H1 (cell line): ENCODE measurements around the gene WDR48. TPM values are rescaled to one million over a fixed set of nuclear protein-coding genes. Genes with fewer than 3 reads are reported as not detected.

Source experiments
- CTCF ChIA-PET: fragments of 300-600 bp; sonication (Branson Sonifier 250); formaldehyde crosslinking; loops from one replicate; lab custom pipeline; 2021; ENCODE audit not compliant: partially characterized antibody; lab: Charles Lee
- POLR2A ChIA-PET: fragments of 300-600 bp; sonication (Branson Sonifier 250); formaldehyde crosslinking; loops from one replicate; lab custom pipeline; 2021; ENCODE audit warnings: inconsistent platforms; ENCODE audit not compliant: partially characterized antibody; lab: Charles Lee
- DNase-seq, 2 experiments: peaks; one replicate each; pipeline versions ENCODE4 v3.0.0 to v3.0.0-alpha.2; 2010 to 2022; ENCODE audit warnings: low spot score in 2 of 2, low read depth in 1 of 2, mixed read lengths in 1 of 2
- FAIRE-seq: peaks from 2 replicates; lab custom pipeline; 2011; peaks lifted over from hg19 to GRCh38; lab: Jason Lieb, UNC
- H2AFZ ChIP-seq: 2 replicates; pipeline ENCODE4 v1.8.1; 2012; ENCODE audit warnings: low read length, inconsistent platforms
- H2AK5ac ChIP-seq: 2 replicates; pipeline ENCODE4 v1.6.1; 2013; ENCODE audit warnings: low read depth, low read length
- H2BK120ac ChIP-seq: replicated peaks from 2 replicates; pipeline ENCODE3; 2013; ENCODE audit warnings: low read depth, low read length, inconsistent platforms
- H2BK12ac ChIP-seq: 2 replicates; pipeline ENCODE4 v1.6.1; 2013; ENCODE audit warnings: low read depth, low read length
- H2BK15ac ChIP-seq: 2 replicates; pipeline ENCODE4 v1.6.1; 2013; ENCODE audit warnings: low read length
- H2BK20ac ChIP-seq: 2 replicates; pipeline ENCODE4 v1.6.1; 2013; ENCODE audit warnings: low read length
- H2BK5ac ChIP-seq: 2 replicates; pipeline ENCODE4 v1.6.1; 2013; ENCODE audit warnings: low read depth, low read length
- H3K14ac ChIP-seq: 2 replicates; pipeline ENCODE4 v1.6.1; 2013; ENCODE audit warnings: inconsistent platforms; ENCODE audit not compliant: insufficient read length
- H3K18ac ChIP-seq: 2 replicates; pipeline ENCODE4 v1.6.1; 2013; ENCODE audit warnings: low read length; ENCODE audit errors: extremely low read depth
- H3K23ac ChIP-seq: 2 replicates; pipeline ENCODE4 v1.6.1; 2013; ENCODE audit warnings: inconsistent platforms; ENCODE audit not compliant: insufficient read length
- H3K23me2 ChIP-seq: 2 replicates; pipeline ENCODE4 v1.6.1; 2013; ENCODE audit warnings: low read depth, low read length
- H3K27ac ChIP-seq: 2 replicates; pipeline ENCODE4 v1.6.1; 2011; ENCODE audit warnings: low read depth, low read length, inconsistent platforms
- H3K27me3 ChIP-seq, 4 experiments: replicated peaks in 1 of 4; 1 replicate in 1 of 4; 2 replicates in 3 of 4; pipeline versions ENCODE4 v1.6.1 to v1.8.1; 2011 to 2013; ENCODE audit warnings: low read length in 3 of 4, mild to moderate bottlenecking in 3 of 4, inconsistent platforms in 2 of 4, mixed read lengths in 2 of 4, moderate library complexity in 1 of 4; ENCODE audit not compliant: control insufficient read depth in 3 of 4, insufficient read depth in 3 of 4; ENCODE audit errors: extremely low read depth in 1 of 4
- H3K36me3 ChIP-seq, 4 experiments: 2 replicates each; pipeline versions ENCODE4 v1.6.1 to v1.8.1; 2011 to 2013; ENCODE audit warnings: mild to moderate bottlenecking in 4 of 4, low read length in 3 of 4, moderate library complexity in 2 of 4, control low read depth in 1 of 4, inconsistent platforms in 1 of 4; ENCODE audit not compliant: insufficient read depth in 4 of 4, control insufficient read depth in 2 of 4
- H3K4ac ChIP-seq: replicated peaks from 2 replicates; pipeline ENCODE3; 2013; ENCODE audit warnings: low read length, low read depth, mixed read lengths, inconsistent platforms; ENCODE audit not compliant: insufficient read length
- H3K4me1 ChIP-seq, 4 experiments: replicated peaks in 1 of 4; 1 replicate in 1 of 4; 2 replicates in 3 of 4; pipeline versions ENCODE4 v1.6.1 to v1.8.1; 2011 to 2013; ENCODE audit warnings: low read length in 3 of 4, inconsistent platforms in 2 of 4, mixed read lengths in 1 of 4; ENCODE audit not compliant: insufficient read depth in 4 of 4, control insufficient read depth in 3 of 4
- H3K4me2 ChIP-seq, 2 experiments: 2 replicates each; pipeline versions ENCODE4 v1.6.1 to v1.8.1; 2011 to 2013; ENCODE audit warnings: low read depth in 2 of 2, low read length in 2 of 2, control low read depth in 1 of 2, inconsistent platforms in 1 of 2, mild to moderate bottlenecking in 1 of 2; ENCODE audit not compliant: insufficient read depth in 1 of 2
- H3K4me3 ChIP-seq, 4 experiments: fragments of 200-600, 300-600 bp in 1 of 4; sonication (generic), shearing (Covaris generic), sonication (Bioruptor Twin) in 1 of 4; 2 replicates each; pipeline versions ENCODE4 v1.5.1 to v1.8.1; 2011 to 2016; ENCODE audit warnings: low read length in 4 of 4, low read depth in 3 of 4, control low read depth in 2 of 4, inconsistent platforms in 2 of 4, mild to moderate bottlenecking in 2 of 4, mixed read lengths in 1 of 4, moderate library complexity in 1 of 4; ENCODE audit not compliant: insufficient read depth in 2 of 4; ENCODE audit errors: extremely low read depth in 1 of 4
- H3K56ac ChIP-seq: replicated peaks from 2 replicates; pipeline ENCODE3; 2013; ENCODE audit warnings: low read depth, mild to moderate bottlenecking, mixed read lengths, low read length, inconsistent platforms; ENCODE audit not compliant: insufficient read length
- H3K79me1 ChIP-seq: 2 replicates; pipeline ENCODE4 v1.6.1; 2013; ENCODE audit warnings: low read depth, low read length, control low read depth
- H3K79me2 ChIP-seq, 2 experiments: 2 replicates each; pipeline versions ENCODE4 v1.6.1 to v1.8.1; 2012 to 2013; ENCODE audit warnings: low read length in 2 of 2, mild to moderate bottlenecking in 2 of 2, inconsistent platforms in 1 of 2; ENCODE audit not compliant: insufficient read depth in 2 of 2, control insufficient read depth in 1 of 2
- H3K9ac ChIP-seq, 4 experiments: replicated peaks in 1 of 4; 1 replicate in 1 of 4; 2 replicates in 3 of 4; pipeline versions ENCODE4 v1.6.1 to v1.8.1; 2011 to 2013; ENCODE audit warnings: low read depth in 3 of 4, low read length in 3 of 4, control low read depth in 2 of 4, mild to moderate bottlenecking in 2 of 4, moderate library complexity in 2 of 4, inconsistent platforms in 1 of 4; ENCODE audit errors: extremely low read depth in 1 of 4
- H3K9me3 ChIP-seq, 2 experiments: 2 replicates each; pipeline versions ENCODE4 v1.6.1 to v1.8.1; 2012 to 2013; ENCODE audit warnings: mild to moderate bottlenecking in 2 of 2, moderate library complexity in 2 of 2, control low read depth in 1 of 2, inconsistent platforms in 1 of 2, low read depth in 1 of 2, low read length in 1 of 2, mixed read lengths in 1 of 2; ENCODE audit not compliant: insufficient read depth in 2 of 2
- H4K20me1 ChIP-seq, 2 experiments: replicated peaks in 1 of 2; 2 replicates each; pipeline versions ENCODE3 to v1.8.1; 2011 to 2013; ENCODE audit warnings: inconsistent platforms in 2 of 2, low read length in 2 of 2, mild to moderate bottlenecking in 1 of 2; ENCODE audit not compliant: insufficient read depth in 2 of 2, control insufficient read depth in 1 of 2
- H4K5ac ChIP-seq: 2 replicates; pipeline ENCODE4 v1.6.1; 2013; ENCODE audit warnings: low read length, low read depth, mixed read lengths, inconsistent platforms; ENCODE audit not compliant: insufficient read length
- H4K8ac ChIP-seq: 2 replicates; pipeline ENCODE4 v1.8.0; 2013; ENCODE audit warnings: mild to moderate bottlenecking, moderate library complexity, low read length, inconsistent platforms; ENCODE audit not compliant: insufficient read depth; ENCODE audit errors: extremely low read depth
- H4K91ac ChIP-seq: replicated peaks from 2 replicates; pipeline ENCODE3; 2013; ENCODE audit warnings: low read length, mixed read lengths, inconsistent platforms; ENCODE audit not compliant: insufficient read length
- ASH2L ChIP-seq: fragments of 200-600, 300-600 bp; sonication (generic); IDR thresholded peaks from one replicate; pipeline ENCODE4 v1.7.1; 2017; ENCODE audit warnings: low read length
- BCL11A ChIP-seq, 2 experiments: IDR thresholded peaks; one replicate each; pipeline ENCODE4 v1.6.1; 2011; ENCODE audit warnings: low read depth in 2 of 2, low read length in 2 of 2, mild to moderate bottlenecking in 2 of 2
- CBX5 ChIP-seq: fragments of 300-800, 300-1000 bp; sonication (generic); IDR thresholded peaks from 2 replicates; pipeline ENCODE4 v1.7.1; 2016; ENCODE audit warnings: antibody characterized with exemption, low read length, low read depth
- CEBPB ChIP-seq: IDR thresholded peaks from 2 replicates; pipeline ENCODE4 v1.6.1; 2012; ENCODE audit warnings: low read depth, low read length
- CHD2 ChIP-seq: IDR thresholded peaks from 2 replicates; pipeline ENCODE4 v1.6.1; 2012; ENCODE audit warnings: low read length, improper control_type of control experiment
- CREB1 ChIP-seq: IDR thresholded peaks from 2 replicates; pipeline ENCODE4 v1.6.1; 2012; ENCODE audit warnings: inconsistent platforms
- EGR1 ChIP-seq: IDR thresholded peaks from 2 replicates; pipeline ENCODE4 v1.6.1; 2011; ENCODE audit warnings: low read depth, low read length, borderline replicate concordance
- EP300 ChIP-seq, 2 experiments: IDR thresholded peaks; 1 replicate in 1 of 2; 2 replicates in 1 of 2; pipeline ENCODE4 v1.6.1; 2011 to 2012; ENCODE audit warnings: low read depth in 2 of 2, low read length in 2 of 2, mild to moderate bottlenecking in 2 of 2, borderline replicate concordance in 1 of 2, inconsistent platforms in 1 of 2, moderate library complexity in 1 of 2
- KDM5A ChIP-seq: fragments of 200-600 bp; IDR thresholded peaks from 2 replicates; pipeline ENCODE4 v1.7.1; 2012; ENCODE audit warnings: mild to moderate bottlenecking, low read length, inconsistent platforms, mixed read lengths
- POU5F1 ChIP-seq: IDR thresholded peaks from 2 replicates; pipeline ENCODE4 v1.6.1; 2011; ENCODE audit warnings: low read depth, mild to moderate bottlenecking, low read length, moderate library complexity
- SIRT6 ChIP-seq: IDR thresholded peaks from one replicate; pipeline ENCODE4 v1.7.1; 2012; ENCODE audit warnings: low read length, inconsistent platforms
- SP1 ChIP-seq: IDR thresholded peaks from 2 replicates; pipeline ENCODE4 v1.6.1; 2011; ENCODE audit warnings: low read depth, low read length
- SP2 ChIP-seq: IDR thresholded peaks from 2 replicates; pipeline ENCODE4 v1.6.1; 2012; ENCODE audit warnings: mild to moderate bottlenecking, low read length, inconsistent platforms
- SP4 ChIP-seq: IDR thresholded peaks from 2 replicates; pipeline ENCODE4 v1.6.1; 2012; ENCODE audit warnings: low read length, inconsistent platforms
- TAF1 ChIP-seq: IDR thresholded peaks from 2 replicates; pipeline ENCODE4 v1.6.1; 2011; ENCODE audit warnings: mild to moderate bottlenecking, low read depth, low read length
- TCF12 ChIP-seq: IDR thresholded peaks from 2 replicates; pipeline ENCODE4 v1.6.1; 2011; ENCODE audit warnings: low read depth, mild to moderate bottlenecking, low read length
- TEAD4 ChIP-seq: IDR thresholded peaks from 2 replicates; pipeline ENCODE4 v1.6.1; 2012; ENCODE audit warnings: low read depth, low read length, inconsistent platforms, mixed read lengths
- WGBS, 2 experiments: shearing (Covaris generic) in 1 of 2; methylation state at CpG; one replicate each; pipeline versions ENCODE4 v1.1.6 to v1.1.7; 2013 to 2015; ENCODE audit warnings: low lambda C conversion rate in 2 of 2, mixed read lengths in 2 of 2, inconsistent platforms in 1 of 2, low coverage in 1 of 2, missing lambda C conversion rate in 1 of 2; ENCODE audit not compliant: insufficient replicate concordance in 2 of 2, insufficient coverage in 1 of 2, insufficient read length in 1 of 2; ENCODE audit errors: extremely low coverage in 1 of 2, missing lambda C conversion rate in 1 of 2; 5-methylcytosine and 5-hydroxymethylcytosine counted together
- polyA plus RNA-seq, 7 experiments: library from polyadenylated mRNA; depleted of rRNA in 3 of 7; stranded (reverse) in 5 of 7; unstranded in 2 of 7; fragments of >200 nt in 5 of 7; fragments of 200-250 nt in 2 of 7; gene quantifications; 1 replicate in 5 of 7; 2 replicates in 1 of 7; 4 replicates in 1 of 7; pipeline versions ENCODE4 v1.2.1 to v1.2.3, GENCODE V29; 2011 to 2013; ENCODE audit warnings: missing spikeins in 2 of 7, mixed read lengths in 2 of 7
- total RNA-seq: library from RNA; stranded (reverse); fragmentation: NEBNext Ultra II Directional; extraction: Animal tissue kit (Norgen Biotek cat#: 25700); gene quantifications from 2 replicates; pipeline ENCODE4 v1.2.1, GENCODE V29; 2021

WDR48 gene
- total and polyA plus RNA-seq, 2 of the 8 experiments (the other 6 are each of a cell fraction or from before 2014, with no cell fraction given) = 21.2 to 54.1 TPM

- no peak overlapping the region for H3K14ac ChIP-seq
- no peak overlapping the region for H2BK12ac ChIP-seq
- H4K20me1 ChIP-seq = peaks cover 0 to 2% of the 10 kb centered on the region in 2 experiments
- no peak overlapping the region for H4K5ac ChIP-seq
- H3K9me3 ChIP-seq = no peaks in the 10 kb centered on the region
- H3K27ac ChIP-seq = no peak overlapping the region
- H3K79me2 ChIP-seq = peaks cover 3 to 80% of the 10 kb centered on the region in 2 experiments
- peaks cover 6% of the 10 kb centered on the region; the same call in 1 of the 2 replicates for H3K23me2 ChIP-seq
- no peak overlapping the region for H2AK5ac ChIP-seq
- H3K4ac ChIP-seq = no peak overlapping the region
- no peak overlapping the region for H2BK120ac ChIP-seq
- no peak overlapping the region for H4K91ac ChIP-seq
- POLR2A ChIA-PET = no interaction called here
- CTCF ChIA-PET = interaction anchor here (1.1 kb wide), 1 partner anchor 9 kb away, joined by 3 read pairs; no protein-coding TSS in a partner anchor
- no peak overlapping the region for H4K8ac ChIP-seq
- no peak overlapping the region for H3K4me3 ChIP-seq
- no peak overlapping the region for H3K9ac ChIP-seq
- no peak overlapping the region for H3K56ac ChIP-seq
- H3K36me3 ChIP-seq = no peaks in the 10 kb centered on the region
- H3K79me1 ChIP-seq = peaks cover 5% of the 10 kb centered on the region
- peaks cover 0 to 6% (median 1%) of the 10 kb centered on the region in 4 experiments; a peak in 2 of 7 replicates for H3K4me1 ChIP-seq
- FAIRE-seq (no peak), DNase-seq (no peak)
- no peak overlapping the region for H2BK20ac ChIP-seq
- WGBS, 2 experiments = 89% methylated on average over 3 of the region's 3 CpGs; no CpG with 5 or more reads in 1 of the 2 experiments
- no peak overlapping the region for H3K4me2 ChIP-seq
- no peak for TF ChIP-seq EP300 (IDR thresholded peaks at IDR 0.05; ENCODE audit: borderline replicate concordance in 1 of 2, low read depth in 2 of 2, low read length in 2 of 2)
- TF ChIP-seq SP1 = no peak
- no peak for TF ChIP-seq TCF12
- TF ChIP-seq SP2 = no peak
- no peak for TF ChIP-seq TAF1
- no peak for TF ChIP-seq SIRT6
- no peak for TF ChIP-seq EGR1
- no peak for TF ChIP-seq ASH2L
- no peak for TF ChIP-seq KDM5A
- no peak for TF ChIP-seq BCL11A (IDR thresholded peaks at IDR 0.05; ENCODE audit: low read depth in 2 of 2, low read length in 2 of 2)
- TF ChIP-seq CEBPB = no peak
- TF ChIP-seq CREB1 = no peak
- TF ChIP-seq SP4 = no peak
- no peak for TF ChIP-seq POU5F1
- TF ChIP-seq CBX5 = no peak
- no peak for TF ChIP-seq TEAD4
- TF ChIP-seq CHD2 = no peak
- H2BK15ac ChIP-seq = no peak overlapping the region
- H3K18ac ChIP-seq = no peak overlapping the region
- H3K23ac ChIP-seq = no peak overlapping the region
- no peak overlapping the region for H2BK5ac ChIP-seq
- H3K27me3 ChIP-seq = no peaks in the 10 kb centered on the region
- no peak overlapping the region for H2AFZ ChIP-seq
Measured at GRCh38 chr3:39056151-39056550, 4.3 kb downstream of the WDR48 start.
